Measurements from ENCODE around the gene STXBP1.

DNA sequence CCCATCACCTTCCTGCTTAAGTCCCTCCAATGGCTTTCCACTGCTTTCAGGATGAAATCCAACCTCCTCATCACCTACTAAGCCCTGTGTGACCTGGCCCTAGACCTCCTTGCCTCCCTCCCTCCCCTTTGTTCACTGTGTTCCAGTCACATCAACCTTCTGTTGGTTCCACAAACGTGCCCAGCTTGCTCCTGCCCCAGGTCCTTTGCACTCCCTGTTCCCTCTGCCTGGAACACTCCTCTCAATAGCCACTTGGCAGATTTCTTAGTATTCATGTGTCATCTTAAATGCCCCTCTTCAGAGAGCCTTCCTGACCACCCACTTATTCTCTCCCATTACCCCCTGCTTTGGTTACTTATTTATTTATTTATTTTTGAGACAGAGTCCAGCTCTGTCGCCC is 24.1 kb upstream of the STXBP1 start:
- TF ChIP-seq, protein P1, sequence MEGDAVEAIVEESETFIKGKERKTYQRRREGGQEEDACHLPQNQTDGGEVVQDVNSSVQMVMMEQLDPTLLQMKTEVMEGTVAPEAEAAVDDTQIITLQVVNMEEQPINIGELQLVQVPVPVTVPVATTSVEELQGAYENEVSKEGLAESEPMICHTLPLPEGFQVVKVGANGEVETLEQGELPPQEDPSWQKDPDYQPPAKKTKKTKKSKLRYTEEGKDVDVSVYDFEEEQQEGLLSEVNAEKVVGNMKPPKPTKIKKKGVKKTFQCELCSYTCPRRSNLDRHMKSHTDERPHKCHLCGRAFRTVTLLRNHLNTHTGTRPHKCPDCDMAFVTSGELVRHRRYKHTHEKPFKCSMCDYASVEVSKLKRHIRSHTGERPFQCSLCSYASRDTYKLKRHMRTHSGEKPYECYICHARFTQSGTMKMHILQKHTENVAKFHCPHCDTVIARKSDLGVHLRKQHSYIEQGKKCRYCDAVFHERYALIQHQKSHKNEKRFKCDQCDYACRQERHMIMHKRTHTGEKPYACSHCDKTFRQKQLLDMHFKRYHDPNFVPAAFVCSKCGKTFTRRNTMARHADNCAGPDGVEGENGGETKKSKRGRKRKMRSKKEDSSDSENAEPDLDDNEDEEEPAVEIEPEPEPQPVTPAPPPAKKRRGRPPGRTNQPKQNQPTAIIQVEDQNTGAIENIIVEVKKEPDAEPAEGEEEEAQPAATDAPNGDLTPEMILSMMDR (IDR thresholded peaks at IDR 0.05; ENCODE audit: extremely low read depth in 1 of 2, insufficient read depth in 1 of 2, low read depth in 1 of 2, low read length in 2 of 2) = no peak
- TF ChIP-seq EZH2 (IDR thresholded peaks at IDR 0.05; ENCODE audit: borderline replicate concordance, low read depth, low read length, severe bottlenecking) (no peak), POLR2A (IDR thresholded peaks at IDR 0.05; ENCODE audit: low read depth, low read length) (no peak), POLR2AphosphoS5 (IDR thresholded peaks at IDR 0.05; ENCODE audit: insufficient read depth, low read depth, low read length) (no peak)

Measured in endothelial cell of umbilical vein (primary cell).